Measurements from ENCODE around the gene FLYWCH2. TPM values are rescaled to one million over a fixed set of nuclear protein-coding genes. Genes with fewer than 3 reads are reported as not detected.

Gene FLYWCH2
- total RNA-seq, 1 experiment from 2014 or later = 33.7 TPM

GRCh38 chr16:2848933-2849725 lies 33.9 kb upstream of the FLYWCH2 start:
- ChIA-PET RAD21 (ENCODE audit: low non-redundant PET in 1 of 2, low total read pairs in 2 of 2, uncharacterized antibody in 2 of 2, unreplicated experiment in 2 of 2) (no interaction called here), POLR2A (no interaction called here), CTCF (no interaction called here)
- intact Hi-C loops (cut with micrococcal nuclease) = no loop called here
- Histone ChIP-seq H3K36me3 (ENCODE audit: control insufficient read depth in 1 of 2, insufficient read depth in 2 of 2, low read length in 2 of 2) (0 out of 4 replicates have a peak, but pooled peaks cover 0 to 2% of the 10 kb centered on the region in 2 experiments), H4K20me1 (ENCODE audit: insufficient read depth) (no peaks in the 10 kb centered on the region), H3K4me3 (replicated peaks in 1 of 2; ENCODE audit: low read depth in 1 of 2, low read length in 2 of 2) (no peak overlapping the region), H3K9ac (ENCODE audit: low read length) (no peak overlapping the region), H3K79me2 (ENCODE audit: insufficient read depth, low read length) (no peaks in the 10 kb centered on the region), H3K9me3 (ENCODE audit: control insufficient read depth in 1 of 2, insufficient read depth in 1 of 2, low read depth in 1 of 2, low read length in 2 of 2) (peaks cover under 1 to 2% of the 10 kb centered on the region in 2 experiments; a peak in 2 of 4 replicates), H3K27me3 (ENCODE audit: insufficient read depth, low read length) (no peaks in the 10 kb centered on the region), H3K4me1 (ENCODE audit: control insufficient read depth in 1 of 2, insufficient read depth in 2 of 2, low read length in 2 of 2) (peaks cover 0 to 17% of the 10 kb centered on the region in 2 experiments; a peak in 2 of 4 replicates), H3K9me2 (ENCODE audit: insufficient read depth) (no peaks in the 10 kb centered on the region), H3K27ac (ENCODE audit: low read depth, low read length) (no peak overlapping the region), H2AFZ (ENCODE audit: low read depth, low read length, poor library complexity, severe bottlenecking) (no peak overlapping the region), H3K4me2 (ENCODE audit: low read length) (no peak overlapping the region)
- DNase-seq (ENCODE audit: low read depth, low spot score) = no peak
- ATAC-seq = no peak; the same call in 1 of the 2 replicates
- TF ChIP-seq ATF3 (IDR thresholded peaks at IDR 0.05) = no peak
- no peak for TF ChIP-seq ZNF274 (IDR thresholded peaks at IDR 0.05; ENCODE audit: low read depth, low read length)
- TF ChIP-seq YY1 (IDR thresholded peaks at IDR 0.05; ENCODE audit: extremely low read depth, insufficient replicate concordance, low read depth, low read length) = no peak
- TF ChIP-seq JUND (IDR thresholded peaks at IDR 0.05) = no peak
- no peak for TF ChIP-seq RAD21 (IDR thresholded peaks at IDR 0.05; ENCODE audit: low read depth)
- no peak for TF ChIP-seq POLR2A (IDR thresholded peaks at IDR 0.05; ENCODE audit: borderline replicate concordance, extremely low read depth, insufficient read depth, insufficient read length)
- no peak for TF ChIP-seq ZFX (IDR thresholded peaks at IDR 0.05)
- TF ChIP-seq CEBPB (IDR thresholded peaks at IDR 0.05; ENCODE audit: low read depth) = no peak
- no peak for TF ChIP-seq CBX3 (IDR thresholded peaks at IDR 0.05; ENCODE audit: low read depth)
- no peak for TF ChIP-seq SRF (IDR thresholded peaks at IDR 0.05; ENCODE audit: low read depth)
- no peak for TF ChIP-seq REST (IDR thresholded peaks at IDR 0.05; ENCODE audit: low read depth)
- TF ChIP-seq EZH2phosphoT487 (IDR thresholded peaks at IDR 0.05; ENCODE audit: borderline replicate concordance) = no peak
- TF ChIP-seq ELF1 (IDR thresholded peaks at IDR 0.05; ENCODE audit: borderline replicate concordance, low read depth) = no peak
- TF ChIP-seq ZBTB33 (IDR thresholded peaks at IDR 0.05; ENCODE audit: extremely low read depth, insufficient replicate concordance, low read length) = no peak
- TF ChIP-seq TCF7L2 (IDR thresholded peaks at IDR 0.05; ENCODE audit: borderline replicate concordance, extremely low read depth, insufficient read depth, insufficient read length) = no peak
- no peak for TF ChIP-seq FOSL1 (IDR thresholded peaks at IDR 0.05; ENCODE audit: low read depth)
- BruUV-seq (replicated peaks) = no TSS peak
